Colonic mucosa (tissue), 4 donors: ENCODE results near the gene AKT3. TPM values are rescaled to one million over a fixed set of nuclear protein-coding genes. Genes with fewer than 3 reads are reported as not detected.

Experiments
- DNase-seq: peaks from one replicate; pipeline ENCODE4 v3.0.0-alpha.2; 2020
- H3K27ac ChIP-seq: fragments of 200-600 bp; one replicate; pipeline ENCODE4 v1.8.0; 2021
- H3K27me3 ChIP-seq: fragments of 200-600 bp; one replicate; pipeline ENCODE4 v1.8.0; 2021
- H3K36me3 ChIP-seq: fragments of 200-600 bp; one replicate; pipeline ENCODE4 v1.8.0; 2021
- H3K4me1 ChIP-seq: fragments of 200-600 bp; one replicate; pipeline ENCODE4 v1.8.0; 2021; ENCODE audit warnings: mild to moderate bottlenecking
- H3K4me3 ChIP-seq: fragments of 200-600 bp; one replicate; pipeline ENCODE4 v1.8.0; 2021
- H3K9ac ChIP-seq, 2 donors: one replicate each; pipeline ENCODE4 v1.7.0; 2013; ENCODE audit warnings: control low read depth in 2 of 2, low read depth in 2 of 2, low read length in 2 of 2
- H3K9me3 ChIP-seq: fragments of 200-600 bp; one replicate; pipeline ENCODE4 v1.8.0; 2021
- intact Hi-C: fragments of 100-400 bp; cut with DNase I; formaldehyde crosslinking; loops from one replicate; pipeline ENCODE4 v1.14.1; 2022
- total RNA-seq, 2 donors: library from RNA; stranded (reverse); fragmentation: NEBNext Ultra II Directional in 1 of 2; extraction: Animal tissue kit (Norgen Biotek cat#: 25700) in 1 of 2; gene quantifications; one replicate each; pipeline ENCODE4 v1.2.1, GENCODE V29; 2021
- TF ChIP-seq, protein P1 (sequence below): fragments of 200-600 bp; IDR thresholded peaks from one replicate; pipeline ENCODE4 v1.8.0; 2022; ENCODE audit warnings: antibody characterized with exemption, mild to moderate bottlenecking
- donor health status: healthy.
- donor health status: DM: no; HTN: no; CAD: no.
- donor health status: DM: no; HTN: no; CAD: no.

Gene AKT3
- total RNA-seq, 2 donors from 2014 or later, result 6.0 to 21.3 TPM

DNA sequence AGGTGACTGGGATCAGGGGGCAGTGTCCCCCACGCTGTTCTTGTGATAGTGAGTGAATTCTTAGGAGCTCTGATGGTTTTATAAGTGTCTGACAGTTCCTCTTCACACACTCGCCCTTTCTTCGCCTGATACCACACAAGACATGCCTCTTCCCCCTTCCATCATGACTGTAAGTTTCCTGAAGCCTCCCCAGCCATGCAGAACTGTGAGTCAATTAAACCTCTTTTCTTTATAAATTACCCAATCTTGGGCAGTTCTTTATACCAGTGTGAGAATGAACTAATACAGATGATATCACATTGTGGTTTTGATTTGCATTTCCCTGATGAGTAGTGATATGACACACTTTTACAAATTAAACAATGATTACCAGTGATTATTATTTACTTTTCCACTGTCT, 229.9 kb downstream of the AKT3 start:
- TF ChIP-seq, protein P1, sequence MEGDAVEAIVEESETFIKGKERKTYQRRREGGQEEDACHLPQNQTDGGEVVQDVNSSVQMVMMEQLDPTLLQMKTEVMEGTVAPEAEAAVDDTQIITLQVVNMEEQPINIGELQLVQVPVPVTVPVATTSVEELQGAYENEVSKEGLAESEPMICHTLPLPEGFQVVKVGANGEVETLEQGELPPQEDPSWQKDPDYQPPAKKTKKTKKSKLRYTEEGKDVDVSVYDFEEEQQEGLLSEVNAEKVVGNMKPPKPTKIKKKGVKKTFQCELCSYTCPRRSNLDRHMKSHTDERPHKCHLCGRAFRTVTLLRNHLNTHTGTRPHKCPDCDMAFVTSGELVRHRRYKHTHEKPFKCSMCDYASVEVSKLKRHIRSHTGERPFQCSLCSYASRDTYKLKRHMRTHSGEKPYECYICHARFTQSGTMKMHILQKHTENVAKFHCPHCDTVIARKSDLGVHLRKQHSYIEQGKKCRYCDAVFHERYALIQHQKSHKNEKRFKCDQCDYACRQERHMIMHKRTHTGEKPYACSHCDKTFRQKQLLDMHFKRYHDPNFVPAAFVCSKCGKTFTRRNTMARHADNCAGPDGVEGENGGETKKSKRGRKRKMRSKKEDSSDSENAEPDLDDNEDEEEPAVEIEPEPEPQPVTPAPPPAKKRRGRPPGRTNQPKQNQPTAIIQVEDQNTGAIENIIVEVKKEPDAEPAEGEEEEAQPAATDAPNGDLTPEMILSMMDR, result no peak
- no peaks in the 10 kb centered on the region for H3K4me1 ChIP-seq
- H3K27me3 ChIP-seq, result no peaks in the 10 kb centered on the region
- no peak overlapping the region for H3K4me3 ChIP-seq
- intact Hi-C loops, result no loop called here
- H3K9me3 ChIP-seq, result no peaks in the 10 kb centered on the region
- H3K9ac ChIP-seq, result no peak overlapping the region
- H3K36me3 ChIP-seq, result no peaks in the 10 kb centered on the region
- DNase-seq, result no peak
- no peak overlapping the region for H3K27ac ChIP-seq

DNA sequence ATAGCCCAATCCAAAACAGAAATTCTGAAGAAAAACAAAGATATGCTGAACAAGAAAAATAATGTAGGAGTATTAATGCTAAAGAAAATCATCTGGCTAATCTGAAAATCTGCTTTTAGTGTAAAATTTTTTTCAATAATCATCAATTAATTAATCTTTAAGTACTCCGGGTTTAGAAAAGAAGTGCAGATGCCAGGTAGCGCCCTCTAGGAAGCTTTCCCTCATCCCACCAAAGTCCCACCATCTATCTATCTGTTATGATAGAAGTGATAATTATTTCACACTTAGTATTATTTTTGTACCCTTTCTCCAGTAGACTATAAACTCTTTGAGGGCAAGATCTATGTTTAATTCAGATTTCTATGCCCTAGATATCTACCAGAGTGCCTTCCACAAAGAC, 240.3 kb downstream of the AKT3 start:
- TF ChIP-seq, protein P1, result no peak
- intact Hi-C loops, result no loop called here
- H3K4me3 ChIP-seq, result no peak overlapping the region
- H3K27ac ChIP-seq, result no peak overlapping the region
- H3K9ac ChIP-seq, result no peak overlapping the region
- no peaks in the 10 kb centered on the region for H3K9me3 ChIP-seq
- no peak for DNase-seq
- H3K27me3 ChIP-seq, result no peaks in the 10 kb centered on the region
- no peaks in the 10 kb centered on the region for H3K4me1 ChIP-seq
- no peaks in the 10 kb centered on the region for H3K36me3 ChIP-seq

DNA sequence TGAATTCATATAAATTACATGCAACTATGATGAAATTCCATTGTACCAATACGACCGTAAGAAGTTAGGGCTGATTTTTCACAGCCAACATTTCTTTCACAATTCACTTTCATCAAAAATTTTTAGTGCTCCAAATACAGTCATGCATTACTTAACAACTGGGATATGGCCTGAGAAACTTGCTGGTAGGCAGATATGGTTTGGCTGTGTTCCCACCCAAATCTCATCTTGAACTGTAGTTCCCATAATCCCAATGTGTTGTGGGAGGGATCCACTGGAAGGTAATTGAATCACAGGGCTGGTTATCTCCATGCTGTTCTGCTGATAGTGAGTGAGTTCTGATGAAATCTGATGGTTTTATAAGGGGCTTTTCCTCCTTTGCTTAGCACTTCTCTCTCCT, 244.4 kb downstream of the AKT3 start:
- Histone ChIP-seq H3K9ac (no peak overlapping the region), H3K27ac (no peak overlapping the region), H3K4me3 (no peak overlapping the region), H3K36me3 (no peaks in the 10 kb centered on the region), H3K9me3 (no peaks in the 10 kb centered on the region), H3K4me1 (no peaks in the 10 kb centered on the region), H3K27me3 (no peaks in the 10 kb centered on the region)
- TF ChIP-seq, protein P1, result no peak
- no peak for DNase-seq
- intact Hi-C loops, result no loop called here

DNA sequence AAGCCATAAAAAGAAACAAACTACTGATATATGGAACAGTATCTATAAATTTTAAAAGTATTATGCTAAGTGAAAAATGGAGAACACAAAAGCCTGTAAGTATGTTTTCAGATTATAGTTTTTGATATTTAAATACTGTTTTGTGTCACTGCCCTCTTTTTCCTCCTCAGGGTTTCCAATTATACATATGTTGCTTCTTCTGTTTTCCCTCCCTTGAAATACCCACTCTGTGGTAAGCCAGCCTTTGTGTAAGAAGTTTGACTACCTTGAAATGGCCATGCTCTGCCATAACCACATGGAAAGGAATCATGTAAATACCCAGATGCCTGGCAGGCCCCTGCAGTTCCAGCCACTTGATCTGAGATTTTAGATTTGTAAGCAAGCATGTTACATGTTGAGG, 248.3 kb downstream of the AKT3 start:
- TF ChIP-seq, protein P1, result no peak
- H3K36me3 ChIP-seq, result no peaks in the 10 kb centered on the region
- no peaks in the 10 kb centered on the region for H3K27me3 ChIP-seq
- no peaks in the 10 kb centered on the region for H3K9me3 ChIP-seq
- no peak overlapping the region for H3K4me3 ChIP-seq
- no peaks in the 10 kb centered on the region for H3K4me1 ChIP-seq
- DNase-seq, result no peak
- H3K9ac ChIP-seq, result no peak overlapping the region
- no peak overlapping the region for H3K27ac ChIP-seq
- intact Hi-C loops, result no loop called here

DNA sequence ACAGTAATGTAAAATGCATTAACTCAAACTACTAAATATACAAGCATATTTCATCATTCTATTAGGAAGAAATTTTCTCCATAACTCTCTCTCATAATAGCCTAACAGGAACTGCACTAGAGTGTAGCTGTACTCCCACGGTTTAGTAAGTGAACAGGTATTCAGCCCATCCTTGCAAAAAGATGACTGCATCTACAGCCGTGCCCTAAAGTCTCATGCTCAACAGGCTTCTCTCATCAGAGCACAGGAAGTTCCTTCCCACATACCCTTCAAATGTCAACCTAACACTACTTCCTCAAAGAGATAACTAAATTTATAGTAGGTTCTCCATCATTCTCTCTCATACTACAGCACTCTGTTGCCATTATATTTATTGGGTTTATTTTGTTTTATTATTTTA, 251.6 kb downstream of the AKT3 start:
- Histone ChIP-seq H3K27ac (no peak overlapping the region), H3K9ac (no peak overlapping the region), H3K9me3 (no peaks in the 10 kb centered on the region), H3K27me3 (no peaks in the 10 kb centered on the region), H3K4me1 (no peaks in the 10 kb centered on the region), H3K4me3 (no peak overlapping the region), H3K36me3 (no peaks in the 10 kb centered on the region)
- TF ChIP-seq, protein P1, result no peak
- intact Hi-C loops, result no loop called here
- no peak for DNase-seq

DNA sequence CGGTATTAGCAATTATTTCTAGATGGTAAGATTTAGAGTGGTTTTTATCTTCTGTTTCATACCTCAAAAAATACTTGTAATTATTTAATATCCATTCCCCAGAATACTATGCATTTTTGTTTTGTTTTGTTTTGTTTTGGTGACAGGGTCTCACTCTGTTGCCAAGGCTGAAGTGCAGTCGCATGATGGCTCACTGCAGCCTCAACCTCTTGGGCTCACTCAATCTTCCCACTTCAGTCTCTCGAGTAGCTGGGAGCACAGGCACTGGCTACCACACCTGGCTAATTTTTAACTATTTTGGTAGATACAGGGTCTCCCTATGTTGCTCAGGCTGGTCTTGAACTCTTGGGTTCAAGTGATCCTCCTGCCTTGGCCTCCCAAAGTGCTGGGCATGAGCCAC, 252.7 kb downstream of the AKT3 start:
- intact Hi-C loops, result no loop called here
- no peak overlapping the region for H3K27ac ChIP-seq
- no peaks in the 10 kb centered on the region for H3K36me3 ChIP-seq
- no peak overlapping the region for H3K4me3 ChIP-seq
- no peaks in the 10 kb centered on the region for H3K9me3 ChIP-seq
- no peak for DNase-seq
- H3K27me3 ChIP-seq, result no peaks in the 10 kb centered on the region
- H3K4me1 ChIP-seq, result no peaks in the 10 kb centered on the region
- TF ChIP-seq, protein P1, result no peak
- H3K9ac ChIP-seq, result no peak overlapping the region
